Measurements from ENCODE around the gene MEIOSIN.
"Not testable (repeated sequence)": the region's sequence is repeated elsewhere in the genome, so short reads cannot be mapped to it uniquely, and the experiment has no call there.

MEIOSIN gene

GRCh38 chr19:45780448-45781213, 47.4 kb downstream of the MEIOSIN start:
- no peak for DNase-seq

GRCh38 chr19:45781214-45782161, 48.2 kb downstream of the MEIOSIN start:
- DNase-seq = no peak

DNA sequence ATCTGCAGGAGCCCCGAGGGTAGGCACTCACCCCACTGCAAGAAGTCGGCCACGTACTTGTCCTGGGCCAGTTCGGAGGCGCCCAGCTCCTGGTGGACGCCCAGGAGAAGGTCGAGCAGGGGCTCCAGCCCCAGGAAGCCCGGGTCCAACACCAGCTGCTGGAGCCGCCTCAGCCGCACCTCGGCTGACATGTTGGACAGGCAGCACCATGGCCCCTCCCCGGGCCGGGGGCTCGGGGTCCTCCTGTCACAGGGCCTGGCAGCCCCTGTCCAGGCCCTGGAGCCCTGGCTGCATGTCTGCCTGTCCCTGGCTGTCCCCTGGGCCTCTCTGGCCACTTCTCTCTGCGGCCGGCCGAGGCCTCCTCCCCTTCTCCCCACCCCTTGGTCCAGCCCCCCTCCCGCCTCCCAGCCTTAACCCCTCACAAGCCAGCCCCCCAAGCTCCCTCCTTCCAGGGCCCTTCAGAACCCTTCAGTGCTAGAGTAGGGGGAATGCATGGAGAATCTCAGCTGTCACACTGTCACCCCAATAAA, 49.0 kb downstream of the MEIOSIN start, which contains the start of gene DMPK:
TSS of gene DMPK (minus strand) at position 329 of the 530 bp plus-strand sequence. CDS start at position 191, 138 bp downstream.
- no peak for DNase-seq

GRCh38 chr19:45782820-45783785, 49.9 kb downstream of the MEIOSIN start:
- no peak for DNase-seq

- no peak for DNase-seq
These were observed 50.9 kb downstream of the MEIOSIN start for GRCh38 chr19:45784096-45784495.

DNA sequence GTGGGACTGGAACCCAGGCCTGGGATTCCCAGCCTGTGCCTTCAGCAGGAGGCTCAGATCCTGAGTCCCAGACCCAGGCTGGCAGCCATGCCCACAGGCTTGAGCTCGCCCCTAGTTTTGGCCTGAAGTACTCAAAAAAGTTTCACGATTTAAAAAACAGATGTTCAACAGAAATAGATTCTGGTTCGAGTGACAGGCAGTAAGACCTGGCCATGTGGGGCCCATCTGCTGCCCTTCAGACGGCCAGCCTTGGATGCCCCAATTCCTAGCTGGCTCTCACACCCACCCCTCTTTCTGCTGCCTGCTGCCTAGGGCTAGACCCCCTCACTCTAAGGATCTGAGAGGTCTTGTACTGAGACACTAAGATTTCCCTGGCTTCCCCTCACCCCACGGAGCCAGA, 51.9 kb downstream of the MEIOSIN start:
- DNase-seq = no peak

GRCh38 chr19:45785781-45786532, 52.7 kb downstream of the MEIOSIN start:
- DNase-seq = no peak

DNA sequence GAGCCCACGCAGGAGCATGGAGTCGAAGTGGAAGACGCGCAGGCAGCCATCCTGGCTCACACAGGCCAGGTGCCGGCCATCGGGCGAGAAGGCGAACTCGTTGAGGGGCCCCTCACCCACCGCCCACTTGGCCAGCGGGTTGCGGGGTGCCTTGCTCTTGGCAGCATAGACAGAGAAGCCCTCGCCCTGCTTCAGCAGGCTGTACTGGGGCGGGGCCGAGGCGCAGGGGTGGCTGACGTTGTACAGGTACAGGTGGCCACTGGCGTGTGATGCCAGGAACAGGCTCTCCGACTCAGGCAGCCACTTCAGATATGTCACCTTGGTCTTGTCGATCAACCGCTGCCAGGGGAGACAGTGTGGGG, 53.3 kb downstream of the MEIOSIN start:
- no peak for DNase-seq

DNA sequence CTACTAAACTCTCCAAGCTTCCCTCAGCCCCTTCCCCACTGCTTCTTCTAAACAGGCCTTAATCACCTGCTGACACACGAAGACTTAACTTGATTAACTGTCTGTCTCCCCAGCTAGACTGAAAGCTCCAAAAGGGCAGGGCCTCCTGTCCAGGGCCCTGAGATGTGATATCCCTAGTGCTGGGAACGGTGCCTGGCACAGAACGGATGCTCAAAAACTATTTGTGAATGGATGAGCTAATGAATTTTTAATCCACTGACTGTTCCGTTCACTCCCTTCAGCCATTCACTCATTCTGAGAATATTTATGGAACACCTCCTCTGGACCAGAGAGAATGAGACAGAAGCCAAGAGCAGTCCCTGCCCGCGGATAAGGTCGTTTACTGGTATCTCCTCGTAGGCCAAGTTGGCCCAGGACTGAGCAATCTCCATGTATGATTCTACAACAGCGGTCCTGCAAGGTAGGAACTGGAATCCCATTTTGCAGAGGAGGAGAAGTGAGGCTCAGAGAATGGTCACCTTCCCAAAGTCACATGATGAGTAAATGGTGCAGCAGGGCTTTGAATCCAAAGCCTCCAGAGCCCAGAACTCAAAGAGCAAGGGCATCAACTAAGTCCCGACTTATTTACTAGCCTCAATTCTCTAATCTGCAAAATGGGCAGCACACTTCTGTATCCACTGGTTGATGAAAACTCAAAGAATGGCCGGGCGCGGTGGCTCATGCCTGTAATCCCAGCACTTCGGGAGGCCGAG, 56.0 kb downstream of the MEIOSIN start:
- DNase-seq = no peak

DNA sequence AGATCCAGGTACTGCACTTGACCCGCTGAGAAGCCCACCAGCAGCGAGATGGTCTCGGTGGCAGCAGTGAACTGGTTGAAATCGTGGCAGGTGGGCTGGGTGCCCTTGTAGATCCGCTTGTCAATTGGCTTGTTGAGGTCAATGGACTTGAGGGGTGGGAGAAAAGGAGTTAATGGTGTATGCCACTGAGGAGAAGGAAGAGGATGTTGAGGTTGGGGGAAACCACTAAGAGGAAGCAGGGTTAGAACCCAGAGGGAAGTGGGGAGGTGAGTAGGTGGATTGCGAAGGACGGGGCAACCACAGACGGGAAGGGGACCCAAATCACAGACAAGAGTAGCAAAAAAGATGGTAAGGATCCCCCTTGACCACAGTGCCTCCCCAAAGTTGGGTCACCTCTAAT, 57.7 kb downstream of the MEIOSIN start:
- DNase-seq = no peak

- no peak for DNase-seq
These were observed 58.7 kb downstream of the MEIOSIN start for GRCh38 chr19:45791744-45792469.

GRCh38 chr19:45792470-45793177, 59.4 kb downstream of the MEIOSIN start, which contains the start of gene DMWD:
Gene DMWD (minus strand): TSS chr19:45792845. CDS start chr19:45792756, 89 bp downstream.
- peak; percentile 99 for DNase-seq

GRCh38 chr19:45793178-45793564, 59.9 kb downstream of the MEIOSIN start:
- no peak for DNase-seq

DNA sequence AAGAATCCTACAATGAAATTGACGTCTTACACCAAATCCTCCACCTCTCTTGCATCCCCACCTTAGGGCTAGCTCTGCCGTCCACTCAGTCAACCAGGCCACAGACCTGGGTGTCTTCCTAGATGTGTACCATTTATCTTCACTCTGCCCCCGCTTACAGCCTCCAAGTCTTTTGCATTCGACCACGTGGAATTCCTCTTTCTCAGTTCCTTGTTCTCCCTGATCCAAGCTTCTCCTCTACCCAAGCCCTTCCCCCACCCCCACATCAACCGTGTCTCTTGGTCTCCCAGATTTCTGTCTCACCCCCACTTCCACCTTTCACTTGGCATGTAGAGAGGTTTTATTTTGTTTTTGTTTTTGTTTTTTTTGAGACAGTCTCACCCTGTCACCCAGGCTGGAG, 60.6 kb downstream of the MEIOSIN start:
- DNase-seq = no peak

DNA sequence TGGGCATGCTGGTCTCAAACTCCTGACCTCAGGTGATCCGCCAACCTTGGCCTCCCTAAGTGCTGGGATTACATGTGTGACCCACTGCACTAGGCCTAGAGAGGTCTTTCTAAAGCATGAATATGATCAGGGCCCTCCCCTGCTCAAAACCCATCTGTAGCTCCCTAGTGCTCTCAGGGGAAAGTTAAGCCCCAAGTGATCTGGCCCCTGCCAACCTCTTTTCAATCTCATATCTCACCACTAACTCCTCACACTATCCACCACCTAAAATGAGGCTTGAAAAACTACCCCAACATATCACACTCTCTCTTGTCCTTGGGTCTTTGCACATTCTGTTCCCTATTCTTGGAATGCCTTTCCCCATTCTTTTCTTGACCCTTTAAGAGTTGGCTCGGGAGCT, 61.4 kb downstream of the MEIOSIN start:
- no peak for DNase-seq

DNA sequence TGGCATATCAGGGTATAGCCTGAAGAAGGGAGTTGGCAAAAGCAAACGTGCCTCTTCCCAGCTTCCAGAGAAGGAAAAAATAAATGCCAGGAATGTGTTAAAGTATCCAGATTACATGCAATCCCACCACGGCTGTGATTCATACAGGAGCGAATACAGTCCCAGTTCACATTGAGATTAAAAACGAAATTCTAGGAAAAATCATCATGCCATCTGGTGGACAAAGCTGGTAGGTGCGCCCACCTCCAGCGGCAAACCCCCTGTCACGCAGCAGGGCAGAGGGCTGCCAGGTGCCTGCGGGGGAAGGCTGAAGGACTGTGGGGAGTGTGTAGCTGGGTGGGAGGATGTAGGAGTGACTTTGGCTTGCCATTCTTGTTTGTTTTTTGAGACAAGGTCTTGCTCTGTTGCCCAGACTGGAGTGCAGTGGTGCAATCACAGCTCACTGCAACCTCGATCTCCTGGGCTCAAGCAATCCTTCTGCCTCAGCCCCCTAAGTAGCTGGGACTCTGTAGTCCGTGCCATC, 65.8 kb downstream of the MEIOSIN start:
- DNase-seq = peak; percentile 74

DNA sequence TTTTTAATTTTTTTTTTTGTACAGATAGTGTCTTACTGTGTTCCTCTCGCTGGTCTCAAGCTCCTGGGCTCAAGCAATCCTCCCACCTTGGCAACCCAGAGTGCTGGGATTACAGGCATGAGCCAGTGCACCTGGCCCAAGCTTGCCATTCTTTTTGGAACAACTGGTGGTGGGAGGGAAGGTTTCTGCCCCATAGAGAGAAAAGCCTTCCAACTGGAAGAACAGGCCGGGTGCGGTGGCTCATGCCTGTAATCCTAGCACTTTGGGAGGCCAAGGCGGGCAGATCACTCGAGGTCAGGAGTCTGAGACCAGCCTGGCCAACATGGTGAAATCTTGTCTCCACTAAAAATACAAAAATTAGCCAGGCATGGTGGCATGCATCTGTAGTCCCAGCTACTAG, 66.3 kb downstream of the MEIOSIN start:
- DNase-seq = not testable (repeated sequence)

GRCh38 chr19:45800070-45800553, 66.9 kb downstream of the MEIOSIN start:
- no peak for DNase-seq

GRCh38 chr19:45801603-45802175, 68.5 kb downstream of the MEIOSIN start:
- no peak for DNase-seq
